ENCODE measurements around the gene NEO1.

Gene NEO1

GRCh38 chr15:73329501-73330200, 277.4 kb downstream of the NEO1 start:
- no peak for DNase-seq (ENCODE audit: low read depth, low spot score)

DNA sequence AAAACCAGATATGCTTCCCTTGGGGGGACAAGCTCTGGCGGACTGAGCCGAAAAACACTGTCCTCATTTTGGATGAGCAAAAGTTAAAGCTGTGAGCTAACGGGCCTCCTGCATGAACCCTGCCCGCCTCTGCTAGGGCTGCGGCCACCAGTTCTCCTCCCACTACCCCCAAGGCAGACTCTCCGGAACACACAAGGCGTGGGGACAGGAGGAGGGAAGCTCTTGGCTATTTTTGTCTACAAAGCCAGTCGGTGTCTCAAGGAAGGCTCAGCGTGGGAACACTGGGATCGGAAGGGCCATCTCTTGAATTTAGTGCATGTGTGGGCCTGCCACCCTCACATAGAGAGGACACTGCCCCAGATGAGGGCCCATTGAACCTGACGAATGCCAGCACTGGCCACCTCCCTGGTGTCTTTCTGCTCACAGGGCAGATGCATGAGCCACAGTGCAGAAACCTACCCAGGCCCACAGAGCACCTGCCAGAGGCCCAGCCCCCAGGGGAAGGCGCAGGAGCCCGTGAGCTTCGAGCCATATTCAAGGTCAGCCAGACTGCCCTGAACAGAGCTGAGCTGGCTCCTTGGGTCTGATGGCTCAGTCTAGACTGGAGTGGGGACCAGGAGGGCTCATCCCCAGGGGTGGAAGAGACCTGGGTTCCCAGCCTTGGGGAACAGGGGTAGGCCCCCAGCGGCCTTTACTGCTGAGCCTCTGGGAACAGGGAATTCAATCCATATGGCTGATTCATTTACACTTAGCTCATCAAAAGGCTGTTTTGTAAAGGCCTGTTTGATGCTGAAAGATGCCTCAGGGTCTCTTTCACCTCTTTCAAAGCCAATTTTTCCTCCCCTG, 278.2 kb downstream of the NEO1 start:
- no peak for DNase-seq (ENCODE audit: low read depth, low spot score)

GRCh38 chr15:73331501-73331900, 279.2 kb downstream of the NEO1 start:
- no peak for DNase-seq (ENCODE audit: low read depth, low spot score)

GRCh38 chr15:73331991-73332925, 280.0 kb downstream of the NEO1 start:
- DNase-seq (ENCODE audit: low read depth, low spot score), result no peak

DNA sequence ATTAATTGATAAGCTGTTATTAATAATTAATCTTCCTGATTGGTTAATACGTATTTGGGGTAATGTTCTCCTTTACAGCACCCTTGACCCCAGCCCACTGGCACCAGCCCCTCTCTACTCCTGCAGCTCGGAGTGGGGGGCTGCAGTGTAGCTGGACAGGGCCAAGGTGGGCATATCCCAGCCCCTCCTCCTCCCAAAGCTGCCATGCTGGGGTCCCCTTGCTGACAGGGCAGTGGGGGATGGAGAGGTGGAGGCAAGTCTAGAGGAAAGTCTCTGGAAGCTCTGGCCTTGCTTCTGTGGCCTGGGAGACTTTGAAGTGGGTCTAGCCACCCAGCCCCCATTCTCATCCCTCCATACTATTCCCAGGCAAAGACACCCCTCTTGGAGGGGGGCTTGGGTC, 280.7 kb downstream of the NEO1 start:
- DNase-seq (ENCODE audit: low read depth, low spot score), result no peak

DNA sequence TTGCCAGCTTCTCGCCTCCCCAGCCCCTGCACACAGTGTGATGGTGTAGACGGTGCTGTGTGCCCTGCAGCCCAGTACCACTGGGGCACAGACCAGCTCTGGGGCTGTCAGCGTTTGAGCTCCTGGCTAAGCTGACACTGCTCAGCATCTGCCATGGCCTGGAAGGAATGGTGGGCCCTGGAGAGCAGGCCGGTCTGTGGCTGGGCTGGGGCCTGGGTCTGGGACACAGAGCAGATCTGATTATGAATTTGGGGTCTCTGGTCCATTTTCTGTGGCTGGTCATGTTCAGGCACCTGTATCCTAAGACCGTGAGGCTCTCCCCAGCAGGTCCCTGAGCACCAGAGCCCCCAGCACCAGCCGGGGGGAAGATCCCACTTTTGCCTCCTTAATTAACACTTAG, 281.8 kb downstream of the NEO1 start:
- DNase-seq (ENCODE audit: low read depth, low spot score), result no peak

DNA sequence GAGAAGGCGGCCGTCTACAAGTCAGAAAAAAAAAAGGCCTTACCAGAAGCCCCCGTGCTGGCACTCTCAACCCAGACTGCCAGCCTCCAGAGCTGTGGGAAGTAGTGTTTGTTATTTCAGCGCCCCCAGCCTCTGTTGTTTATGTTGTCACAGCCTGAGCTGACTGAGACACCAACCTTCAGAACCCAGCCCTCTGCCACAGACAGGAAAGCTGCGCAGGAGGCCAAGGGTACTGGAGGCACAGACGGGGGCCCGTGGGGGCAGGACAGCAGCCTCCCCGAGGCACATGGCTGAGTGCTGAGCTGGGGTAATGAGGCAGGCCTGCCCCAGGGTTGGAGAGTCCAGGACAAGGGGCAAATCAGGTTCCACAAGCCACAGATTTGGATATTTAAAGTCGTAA, 282.8 kb downstream of the NEO1 start:
- DNase-seq (ENCODE audit: low read depth, low spot score), result no peak

DNA sequence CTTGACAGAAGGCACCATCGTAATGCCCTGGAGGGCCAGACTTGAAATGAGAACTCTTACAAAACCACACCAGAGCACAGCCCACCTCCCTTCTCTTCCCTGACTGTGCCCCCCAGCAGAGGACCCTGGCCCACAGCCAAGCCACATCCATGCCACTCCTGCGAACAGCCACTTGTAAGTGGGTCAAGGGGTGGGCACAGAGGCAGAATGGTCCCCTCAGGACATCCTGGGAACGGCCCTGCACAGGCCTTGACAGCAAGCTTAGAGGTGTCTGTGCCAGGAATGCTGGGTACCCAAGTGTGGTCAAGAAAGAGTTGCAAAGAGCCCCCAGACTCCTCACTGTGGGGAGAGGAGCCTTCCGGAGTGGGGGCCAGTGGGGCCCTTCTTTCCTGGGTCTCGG, 283.2 kb downstream of the NEO1 start:
- no peak for DNase-seq (ENCODE audit: low read depth, low spot score)

DNA sequence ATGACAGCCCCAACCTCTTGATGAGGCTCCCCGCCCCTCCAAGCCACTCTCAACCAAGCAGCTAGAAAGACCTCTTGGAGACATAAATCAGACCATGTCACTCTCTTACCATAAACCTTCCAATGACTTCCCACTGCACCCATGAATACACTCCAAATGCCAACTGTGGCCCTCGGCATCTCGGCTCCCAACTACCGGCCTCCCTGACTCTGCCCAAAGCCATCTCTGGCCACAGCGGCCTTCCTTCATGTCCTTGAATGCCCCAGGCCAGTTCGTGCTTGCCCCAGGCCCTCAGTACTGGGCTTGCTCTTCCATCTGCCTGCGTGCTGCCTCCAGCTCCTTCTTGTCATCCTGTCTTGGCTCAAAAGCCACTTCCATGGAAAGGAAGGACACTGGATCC, 284.5 kb downstream of the NEO1 start:
- no peak for DNase-seq (ENCODE audit: low read depth, low spot score)

DNA sequence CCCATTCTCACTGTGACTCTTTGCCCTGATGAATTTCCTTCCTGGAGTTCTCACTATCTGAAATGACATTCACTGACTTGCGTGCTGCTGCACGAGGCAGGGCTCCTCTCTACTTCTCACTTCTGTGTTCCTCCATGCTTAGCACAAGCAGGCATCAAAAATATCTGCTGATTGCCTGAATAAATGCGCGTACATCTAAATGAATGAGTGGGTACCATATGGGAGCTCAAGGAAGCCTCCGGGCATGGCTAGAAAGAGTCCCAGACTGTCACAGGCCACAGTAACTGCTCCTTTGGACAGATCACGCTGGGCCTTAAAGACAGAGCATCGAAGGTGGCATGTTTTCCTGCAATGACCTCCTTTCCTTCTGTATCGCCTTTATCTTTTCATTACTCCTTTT, 284.9 kb downstream of the NEO1 start:
- no peak for DNase-seq (ENCODE audit: low read depth, low spot score)

GRCh38 chr15:73338058-73338457, 285.8 kb downstream of the NEO1 start:
- no peak for DNase-seq (ENCODE audit: low read depth, low spot score)

GRCh38 chr15:73338606-73339374, 286.5 kb downstream of the NEO1 start:
- DNase-seq (ENCODE audit: low read depth, low spot score), result no peak

DNA sequence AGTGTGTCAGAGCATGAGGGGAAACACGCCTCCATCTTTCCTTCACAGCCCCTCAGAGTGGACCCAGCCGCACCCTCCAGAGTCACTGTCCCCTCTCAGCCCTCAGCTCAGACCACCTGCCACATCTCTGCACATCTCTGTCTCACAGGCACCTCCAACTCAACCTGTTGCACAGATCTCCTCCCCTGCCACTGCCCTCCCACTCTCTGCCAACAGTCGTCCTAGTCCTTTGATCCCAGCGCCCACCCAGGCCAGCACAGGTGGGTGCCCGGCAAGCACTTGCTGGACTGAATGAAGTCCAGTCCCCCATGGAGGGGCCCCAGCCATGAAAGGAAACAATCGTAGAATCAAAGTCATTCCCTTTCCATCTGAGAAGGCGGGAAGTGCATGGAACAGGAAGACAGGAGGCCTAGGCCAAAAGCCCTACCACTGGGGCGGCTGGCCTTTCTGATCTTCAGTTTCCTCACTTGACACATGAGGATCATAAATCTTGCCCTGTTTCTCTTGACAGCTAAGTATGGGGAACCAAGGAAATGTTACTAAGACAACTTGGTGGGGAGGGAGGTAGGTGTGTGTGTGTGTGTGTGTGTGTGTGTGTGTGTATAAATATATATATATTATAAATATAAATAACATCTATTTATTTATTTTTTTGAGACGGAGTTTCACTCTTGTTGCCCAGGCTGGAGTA, 288.4 kb downstream of the NEO1 start:
- DNase-seq (ENCODE audit: low read depth, low spot score), result no peak

DNA sequence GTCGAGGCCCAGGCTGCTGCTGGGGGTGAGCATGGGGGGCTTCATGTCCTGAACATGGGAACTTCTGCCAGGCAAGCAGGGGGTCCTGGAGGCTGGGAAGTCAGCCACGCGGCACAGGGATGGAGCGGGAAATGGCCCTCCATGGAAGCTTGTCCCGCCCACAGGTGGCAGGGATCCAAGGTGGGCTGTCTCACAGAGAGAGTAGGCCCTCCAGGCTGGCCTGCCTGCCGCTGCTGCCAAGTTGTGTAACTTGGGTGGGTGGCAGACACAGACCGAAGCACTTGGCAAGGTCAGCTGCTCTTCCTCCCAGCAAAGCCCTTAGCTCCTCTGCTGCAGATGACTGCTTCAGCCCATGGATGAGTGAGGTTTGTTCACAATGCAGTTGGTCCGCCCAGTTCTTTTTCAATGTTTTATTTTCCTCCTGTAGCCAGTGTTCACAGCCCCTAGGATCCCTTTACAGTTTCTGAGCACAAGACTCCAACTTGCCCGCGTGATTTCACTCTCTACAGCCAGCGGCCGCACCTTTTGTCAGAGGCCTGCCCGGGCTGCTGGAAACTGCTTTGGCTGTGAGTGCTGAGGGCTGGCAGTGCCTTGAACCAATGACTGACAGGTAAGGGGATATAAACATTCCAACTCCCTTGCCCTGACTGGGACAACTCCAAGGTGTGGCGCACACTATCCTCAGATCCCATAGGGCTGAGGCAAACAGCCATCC, 289.8 kb downstream of the NEO1 start:
- DNase-seq (ENCODE audit: low read depth, low spot score), result no peak

- DNase-seq (ENCODE audit: low read depth, low spot score), result no peak
These were observed 291.8 kb downstream of the NEO1 start for GRCh38 chr15:73344056-73344455.

DNA sequence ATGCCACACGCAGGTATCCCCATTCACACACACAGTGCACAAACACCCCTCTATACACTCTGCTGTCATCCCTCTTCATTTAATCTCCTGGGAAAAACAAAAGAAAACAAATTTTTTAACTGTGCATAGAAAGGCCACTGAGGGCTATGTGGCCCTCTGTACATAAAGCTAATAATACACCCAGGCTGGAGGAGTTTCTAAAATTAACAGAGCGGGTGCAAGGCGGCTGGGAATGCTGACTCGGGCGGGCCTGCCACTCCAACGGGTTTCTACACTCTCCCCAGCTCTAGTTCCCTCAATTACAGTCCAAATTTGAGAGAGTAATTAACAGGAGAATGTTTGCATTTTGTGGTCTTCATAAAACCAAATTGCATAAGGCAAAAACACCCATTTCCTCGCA, 293.4 kb downstream of the NEO1 start:
- DNase-seq (ENCODE audit: low read depth, low spot score), result no peak

DNA sequence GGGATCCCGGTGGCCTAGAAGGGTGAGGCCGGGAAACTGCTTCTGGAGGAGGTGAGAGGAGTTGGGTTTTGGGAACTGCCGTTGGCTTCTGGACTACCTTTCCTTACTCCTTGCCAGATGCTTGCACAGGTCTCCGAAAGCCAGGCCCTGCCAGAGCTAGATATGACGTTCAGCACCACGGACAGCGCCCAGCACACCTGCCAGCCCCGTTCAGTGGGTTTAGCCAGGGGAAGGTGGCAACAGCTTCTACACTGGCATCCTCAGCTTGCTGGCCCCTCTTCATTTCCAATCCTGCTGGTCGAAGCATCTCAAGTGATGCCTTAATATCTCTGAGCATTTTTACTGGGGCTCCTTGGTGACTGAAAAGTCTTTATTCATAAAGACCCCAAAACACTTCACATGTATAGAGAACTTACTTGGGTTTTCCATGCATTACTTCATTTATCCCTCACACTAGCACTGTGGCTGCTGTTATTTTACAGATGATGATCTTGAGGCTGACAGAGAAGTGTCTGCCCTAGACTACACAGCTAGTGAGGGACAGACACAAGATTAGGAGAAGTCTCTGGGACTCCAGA, 294.6 kb downstream of the NEO1 start:
- DNase-seq (ENCODE audit: low read depth, low spot score), result no peak

- DNase-seq (ENCODE audit: low read depth, low spot score), result no peak
These were observed 296.9 kb downstream of the NEO1 start for GRCh38 chr15:73349191-73349590.

DNA sequence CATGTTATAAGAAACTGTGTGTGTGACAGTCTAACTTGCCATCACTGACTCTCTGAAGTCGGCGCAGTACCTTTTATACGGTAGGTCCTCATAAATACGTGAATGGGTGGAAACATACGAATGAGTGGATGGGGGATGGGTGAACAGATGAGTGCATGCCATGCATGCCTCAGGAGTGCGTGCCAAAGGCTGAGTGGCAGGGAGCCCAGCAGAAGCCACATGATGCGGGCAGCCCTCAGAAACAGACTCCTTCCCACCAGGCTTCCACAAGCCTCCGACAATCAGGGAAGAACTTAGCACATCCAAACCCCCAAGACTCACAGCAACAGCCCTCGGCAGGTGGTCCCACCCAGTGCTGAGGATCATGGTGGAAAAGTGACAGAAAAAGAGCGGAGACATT, 299.8 kb downstream of the NEO1 start:
- DNase-seq (ENCODE audit: low read depth, low spot score), result no peak

DNA sequence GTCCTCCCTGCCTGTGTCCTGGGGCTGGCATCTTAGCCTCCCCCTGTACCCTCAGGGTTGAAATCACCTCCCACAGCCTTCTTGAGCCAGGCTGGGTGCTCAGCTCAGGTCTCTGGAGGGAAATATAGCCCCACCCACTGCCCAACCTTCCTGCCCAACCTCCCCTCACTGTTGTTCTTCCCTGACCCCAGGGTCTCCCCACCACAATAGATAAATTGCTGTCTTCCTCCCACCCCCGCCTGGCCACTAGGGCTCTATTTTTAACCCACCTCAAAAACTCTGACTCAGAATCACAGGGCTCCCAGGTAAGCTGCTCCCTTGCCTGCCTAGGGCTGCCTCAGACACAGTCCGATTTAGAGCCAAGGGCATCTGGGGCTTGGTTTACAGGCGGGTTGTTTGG, 301.5 kb downstream of the NEO1 start:
- DNase-seq (ENCODE audit: low read depth, low spot score), result no peak

All from activated naive CD8-positive, alpha-beta T cell treated with anti-CD3 and anti-CD28 coated beads, Interleukin-2, amount 50 U/mL, for 16 hours (primary cell).